GM21737 (cell line): ENCODE data around the gene BCAR3.
A peak's percentile ranks its signal among the peaks of the same experiment; 100 is the strongest.

Experiments
- ATAC-seq: cut with Tn5 transposase; IDR thresholded peaks from one replicate; pipeline ENCODE4 v1.9.1; 2021; ENCODE audit warnings: mild to moderate bottlenecking, moderate library complexity; ENCODE audit not compliant: unreplicated experiment

BCAR3 gene

GRCh38 chr1:93600663-93601062 lies 81.0 kb downstream of the BCAR3 start:
- ATAC-seq = no peak

DNA sequence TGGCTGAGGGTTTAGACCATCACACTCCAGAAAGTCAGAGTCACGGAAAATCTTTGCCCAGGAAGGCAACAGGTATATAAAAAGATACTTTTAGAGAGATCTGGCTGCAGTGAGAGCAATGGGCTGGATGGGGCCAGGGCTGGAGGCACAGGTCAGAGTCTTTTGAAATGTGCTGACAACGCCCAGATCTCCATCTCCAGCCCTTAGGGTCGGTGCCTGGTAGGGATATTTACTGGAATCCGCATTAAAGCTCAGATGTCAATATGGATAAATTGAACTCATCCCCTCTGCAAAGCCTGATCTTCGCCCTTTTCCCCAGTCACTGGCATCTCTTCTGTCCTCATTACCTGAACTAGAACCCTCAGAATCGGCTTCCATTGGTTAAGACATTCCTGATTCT lies 82.2 kb downstream of the BCAR3 start:
- no peak for ATAC-seq

GRCh38 chr1:93598861-93599439 lies 82.7 kb downstream of the BCAR3 start:
- ATAC-seq = no peak

GRCh38 chr1:93598396-93598795 lies 83.2 kb downstream of the BCAR3 start:
- ATAC-seq = no peak

GRCh38 chr1:93597709-93598108 lies 83.9 kb downstream of the BCAR3 start:
- ATAC-seq = no peak

GRCh38 chr1:93596329-93597089 lies 85.1 kb downstream of the BCAR3 start:
- ATAC-seq = no peak

GRCh38 chr1:93595743-93596142 lies 85.9 kb downstream of the BCAR3 start:
- no peak for ATAC-seq

DNA sequence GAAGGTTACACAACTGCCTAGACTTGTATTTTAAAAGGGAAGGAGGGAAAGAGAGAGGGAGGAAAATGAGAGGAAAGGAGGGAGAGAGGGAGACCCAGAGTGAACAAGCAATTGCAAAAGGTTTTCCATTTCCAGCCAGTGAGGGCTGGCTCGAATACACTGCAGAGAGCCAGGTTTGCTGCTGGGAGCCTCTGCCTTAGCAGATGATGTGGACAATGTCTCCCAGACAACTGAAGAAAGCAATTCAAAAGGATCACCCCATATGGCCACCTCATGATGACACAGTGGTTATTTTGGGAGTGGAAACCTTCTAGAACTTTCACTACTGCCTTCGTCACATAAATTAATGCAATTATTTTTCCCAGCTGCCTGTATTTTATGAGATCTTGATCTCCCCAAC lies 86.4 kb downstream of the BCAR3 start:
- ATAC-seq = no peak

DNA sequence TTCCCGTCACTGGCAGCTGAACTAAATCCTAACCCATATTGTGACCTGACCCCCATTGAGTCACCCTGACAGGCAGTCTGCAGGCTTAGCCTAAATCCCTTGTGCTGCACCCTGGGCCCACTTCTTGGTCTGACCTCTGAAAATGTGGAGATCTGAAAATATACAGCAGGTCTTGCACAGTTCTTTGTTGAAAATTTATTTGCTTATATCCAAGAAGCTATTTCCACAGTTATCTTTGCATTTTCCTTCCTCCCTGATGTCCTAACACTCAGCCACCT lies 87.1 kb downstream of the BCAR3 start:
- no peak for ATAC-seq

DNA sequence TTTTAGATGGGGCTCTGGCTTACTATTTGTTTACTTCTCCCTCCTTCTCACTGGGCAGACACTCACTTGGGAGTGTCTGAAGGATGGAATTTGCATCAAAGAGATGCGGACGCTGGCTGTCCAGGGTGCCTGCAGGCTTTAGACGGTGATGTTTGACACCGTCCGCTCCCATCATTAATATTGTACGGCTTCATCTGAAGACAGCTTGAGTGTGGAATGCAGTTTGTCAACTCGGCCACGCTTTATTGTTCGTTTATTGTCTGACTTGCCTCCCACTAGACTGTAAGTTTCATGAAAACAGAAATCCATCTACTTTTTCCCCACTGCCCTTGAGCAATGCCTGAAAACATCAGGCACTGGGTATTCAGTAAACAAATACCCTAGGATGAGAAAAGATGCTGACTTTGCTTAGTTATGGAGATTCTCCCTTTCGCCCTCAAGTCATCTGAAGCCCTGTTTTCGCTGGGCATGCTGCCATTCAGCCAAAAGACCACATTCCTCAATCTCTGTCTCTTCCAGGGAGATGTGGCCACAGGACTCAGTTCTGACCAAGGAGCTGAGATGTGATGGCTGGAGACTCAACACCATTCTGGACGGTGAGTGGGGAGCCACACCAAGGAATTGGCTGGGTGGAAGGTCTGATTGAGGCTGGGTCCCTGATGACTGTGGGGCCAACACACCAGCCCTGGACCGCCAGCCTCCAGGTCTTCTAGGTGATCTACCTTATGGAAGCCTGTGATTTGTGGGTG lies 87.6 kb downstream of the BCAR3 start:
- no peak for ATAC-seq

DNA sequence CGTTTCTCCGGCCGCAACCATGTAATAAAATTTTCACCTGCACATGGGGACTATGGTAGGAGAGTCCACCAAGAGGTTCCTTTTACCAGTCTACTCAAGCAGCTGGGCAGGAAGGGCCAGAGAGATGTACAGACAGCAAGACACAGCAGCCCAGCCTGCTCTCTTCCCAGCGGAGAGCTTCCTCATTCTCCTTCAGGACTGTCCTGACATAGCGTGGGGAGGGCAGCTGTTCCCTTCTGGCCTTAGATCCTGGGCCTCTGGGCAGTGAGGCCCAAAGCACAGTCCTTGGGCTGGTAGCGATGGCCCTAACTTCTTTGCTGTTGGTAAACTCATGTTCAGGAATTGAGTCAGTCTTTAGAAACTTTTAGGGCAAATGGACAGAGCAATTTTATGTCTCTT lies 89.1 kb downstream of the BCAR3 start:
- ATAC-seq = no peak

GRCh38 chr1:93591676-93592550 lies 89.7 kb downstream of the BCAR3 start:
- peak; percentile 87 for ATAC-seq

DNA sequence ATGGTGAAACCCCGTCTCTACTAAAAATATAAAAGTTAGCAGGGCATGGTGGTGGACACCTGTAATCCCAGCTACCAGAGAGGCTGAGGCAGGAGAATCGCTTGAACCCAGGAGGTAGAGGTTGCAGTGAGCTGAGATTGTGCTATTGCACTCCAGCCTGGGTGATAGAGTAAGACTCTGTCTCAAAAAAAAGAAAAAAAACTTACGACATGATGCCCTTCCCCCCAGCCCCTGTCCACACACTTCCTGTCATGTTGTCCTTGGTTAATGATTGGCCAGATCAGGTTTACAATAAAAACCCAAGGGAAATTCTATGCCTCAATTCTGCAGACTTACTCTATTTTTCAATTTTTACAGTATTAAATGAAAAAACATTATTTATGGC lies 90.4 kb downstream of the BCAR3 start:
- ATAC-seq = peak; percentile 18

DNA sequence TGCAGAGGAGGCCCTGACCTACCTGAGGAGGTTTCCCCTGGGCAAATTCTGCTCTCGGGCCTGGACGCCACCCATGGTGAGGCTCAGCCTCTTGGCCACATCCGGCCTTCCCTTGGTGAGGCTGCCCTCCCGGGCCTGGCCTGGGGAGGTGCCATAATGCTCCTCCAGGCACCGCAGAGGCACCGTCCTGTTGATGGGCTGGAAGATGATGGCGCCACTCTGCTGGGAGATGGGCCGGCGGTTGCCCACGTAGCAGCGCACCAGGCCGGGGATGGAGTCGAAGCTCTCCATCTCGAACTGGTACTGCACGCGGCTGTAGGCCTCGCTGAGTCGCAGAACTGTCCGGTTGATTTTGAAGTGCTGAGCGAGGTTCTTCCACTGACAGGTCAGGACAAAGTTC lies 92.7 kb downstream of the BCAR3 start:
- no peak for ATAC-seq

GRCh38 chr1:93588206-93588605 lies 93.4 kb downstream of the BCAR3 start:
- no peak for ATAC-seq

- no peak for ATAC-seq
These were observed 94.3 kb downstream of the BCAR3 start for GRCh38 chr1:93587354-93587753.

DNA sequence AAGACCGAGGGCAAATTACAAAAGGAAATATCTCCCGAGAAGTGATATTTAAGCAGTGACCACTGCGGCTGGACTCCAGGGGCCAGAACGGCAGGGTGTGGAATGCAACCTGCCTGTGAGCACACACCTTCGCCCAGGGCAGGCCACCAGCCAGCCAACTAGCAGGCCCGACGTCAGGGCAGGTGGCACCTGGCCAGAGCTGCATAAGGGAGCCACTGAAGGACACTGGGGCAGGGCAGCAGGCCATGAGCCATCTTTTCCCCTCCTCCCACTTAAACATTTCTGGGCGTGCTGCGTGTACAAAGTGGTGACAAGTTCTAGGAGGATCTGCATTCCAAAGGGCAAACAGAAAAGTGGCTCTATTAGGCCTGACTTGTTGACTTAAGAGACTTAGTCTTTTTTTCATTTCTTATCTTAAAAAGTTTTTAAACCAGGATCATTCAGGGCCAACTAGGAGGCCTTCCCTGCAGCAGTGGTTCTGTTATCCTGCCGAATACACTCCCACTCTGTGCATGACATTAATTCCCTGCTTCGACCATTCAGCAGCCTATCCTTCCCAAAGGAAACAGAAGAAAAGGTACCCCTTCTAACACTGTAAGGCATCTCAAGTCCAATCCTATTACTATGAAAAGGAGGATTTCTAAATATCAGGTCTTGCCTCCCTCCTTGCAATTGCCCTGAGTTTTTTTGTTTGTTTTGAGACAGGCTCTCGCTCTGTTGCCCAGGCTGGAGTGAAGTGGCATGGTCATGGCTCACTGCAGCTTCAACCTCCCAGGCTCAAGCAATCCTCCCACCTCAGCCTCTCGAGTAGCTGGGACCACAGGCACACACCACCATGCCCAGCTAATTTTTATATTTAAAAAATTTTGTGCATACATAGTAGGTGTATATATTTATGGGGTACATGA lies 96.3 kb downstream of the BCAR3 start:
- ATAC-seq = no peak

- ATAC-seq = no peak
These were observed 97.2 kb downstream of the BCAR3 start for GRCh38 chr1:93584261-93585003.

- no peak for ATAC-seq
These were observed 99.5 kb downstream of the BCAR3 start for GRCh38 chr1:93581917-93582850.
